HL-60 (cell line): Measurements from ENCODE around the gene RNASE1.

Source experiments
- GABPA ChIP-seq: IDR thresholded peaks from 2 replicates; pipeline ENCODE4 v1.6.1; 2012; ENCODE audit warnings: low read depth
- POLR2AphosphoS5 ChIP-seq: IDR thresholded peaks from 2 replicates; pipeline ENCODE4 v1.6.1; 2012; ENCODE audit warnings: low read depth
- REST ChIP-seq: IDR thresholded peaks from 2 replicates; pipeline ENCODE4 v1.6.1; 2012; ENCODE audit warnings: low read depth; ENCODE audit not compliant: insufficient replicate concordance
- SPI1 ChIP-seq: IDR thresholded peaks from 2 replicates; pipeline ENCODE4 v1.6.1; 2012; ENCODE audit warnings: low read depth, mild to moderate bottlenecking, borderline replicate concordance
- TF ChIP-seq, protein P1 (sequence below): IDR thresholded peaks from one replicate; pipeline ENCODE4 v1.5.1; 2011; ENCODE audit warnings: low read length, control low read depth, inconsistent platforms; ENCODE audit not compliant: insufficient read depth

DNA sequence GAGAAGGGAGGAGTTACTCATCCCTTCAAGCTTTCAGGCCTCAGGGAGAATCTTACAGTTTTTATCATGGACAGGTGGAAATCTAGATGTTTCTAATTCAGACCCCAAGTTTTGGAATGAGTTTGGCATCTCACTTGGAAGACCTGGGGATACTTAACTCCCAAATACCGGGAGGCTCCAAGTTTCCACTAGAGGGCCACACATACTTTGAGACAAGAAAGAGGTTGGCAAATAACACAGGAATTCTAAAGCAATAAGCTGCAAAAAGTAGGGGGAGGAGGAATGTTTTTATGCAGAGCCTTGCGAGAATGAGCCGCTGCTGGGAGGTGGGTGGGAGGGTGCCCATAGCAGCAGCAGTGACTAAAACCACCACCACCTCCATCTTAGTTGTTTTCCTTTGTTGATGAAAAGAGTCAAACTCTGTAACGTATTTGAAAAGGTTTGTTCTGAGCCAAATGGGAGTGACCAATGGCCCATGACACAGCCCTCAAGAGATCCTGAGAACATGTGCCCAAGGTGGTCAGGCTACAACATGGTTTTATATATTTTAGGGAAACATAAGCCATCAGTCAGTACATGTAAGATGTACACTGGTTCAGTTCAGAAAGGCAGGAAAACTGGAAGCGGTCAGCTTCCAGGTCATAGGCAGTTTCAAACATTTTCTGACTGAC is 34.2 kb upstream of the RNASE1 start:
- TF ChIP-seq, protein P1, sequence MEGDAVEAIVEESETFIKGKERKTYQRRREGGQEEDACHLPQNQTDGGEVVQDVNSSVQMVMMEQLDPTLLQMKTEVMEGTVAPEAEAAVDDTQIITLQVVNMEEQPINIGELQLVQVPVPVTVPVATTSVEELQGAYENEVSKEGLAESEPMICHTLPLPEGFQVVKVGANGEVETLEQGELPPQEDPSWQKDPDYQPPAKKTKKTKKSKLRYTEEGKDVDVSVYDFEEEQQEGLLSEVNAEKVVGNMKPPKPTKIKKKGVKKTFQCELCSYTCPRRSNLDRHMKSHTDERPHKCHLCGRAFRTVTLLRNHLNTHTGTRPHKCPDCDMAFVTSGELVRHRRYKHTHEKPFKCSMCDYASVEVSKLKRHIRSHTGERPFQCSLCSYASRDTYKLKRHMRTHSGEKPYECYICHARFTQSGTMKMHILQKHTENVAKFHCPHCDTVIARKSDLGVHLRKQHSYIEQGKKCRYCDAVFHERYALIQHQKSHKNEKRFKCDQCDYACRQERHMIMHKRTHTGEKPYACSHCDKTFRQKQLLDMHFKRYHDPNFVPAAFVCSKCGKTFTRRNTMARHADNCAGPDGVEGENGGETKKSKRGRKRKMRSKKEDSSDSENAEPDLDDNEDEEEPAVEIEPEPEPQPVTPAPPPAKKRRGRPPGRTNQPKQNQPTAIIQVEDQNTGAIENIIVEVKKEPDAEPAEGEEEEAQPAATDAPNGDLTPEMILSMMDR = no peak
- TF ChIP-seq REST = no peak
- no peak for TF ChIP-seq GABPA
- TF ChIP-seq POLR2AphosphoS5 = no peak
- TF ChIP-seq SPI1 = no peak
